A549 treated with AZD9567 at 1 μM for 4 hours (cell line): ENCODE measurements around the gene BDH2. TPM values are rescaled to one million over a fixed set of nuclear protein-coding genes. Genes with fewer than 3 reads are reported as not detected.

ENCODE experiments used
- total RNA-seq: library from RNA; stranded (reverse); fragments of 200-300 nt; extraction: Qiagen RNA extraction; gene quantifications from 5 replicates; pipeline ENCODE4 v1.2.3, GENCODE V29; 2022; ENCODE audit not compliant: insufficient read depth

Gene BDH2
- total RNA-seq, result 6.9 to 11.7 TPM (median 7.8 TPM) in 5 replicates

DNA sequence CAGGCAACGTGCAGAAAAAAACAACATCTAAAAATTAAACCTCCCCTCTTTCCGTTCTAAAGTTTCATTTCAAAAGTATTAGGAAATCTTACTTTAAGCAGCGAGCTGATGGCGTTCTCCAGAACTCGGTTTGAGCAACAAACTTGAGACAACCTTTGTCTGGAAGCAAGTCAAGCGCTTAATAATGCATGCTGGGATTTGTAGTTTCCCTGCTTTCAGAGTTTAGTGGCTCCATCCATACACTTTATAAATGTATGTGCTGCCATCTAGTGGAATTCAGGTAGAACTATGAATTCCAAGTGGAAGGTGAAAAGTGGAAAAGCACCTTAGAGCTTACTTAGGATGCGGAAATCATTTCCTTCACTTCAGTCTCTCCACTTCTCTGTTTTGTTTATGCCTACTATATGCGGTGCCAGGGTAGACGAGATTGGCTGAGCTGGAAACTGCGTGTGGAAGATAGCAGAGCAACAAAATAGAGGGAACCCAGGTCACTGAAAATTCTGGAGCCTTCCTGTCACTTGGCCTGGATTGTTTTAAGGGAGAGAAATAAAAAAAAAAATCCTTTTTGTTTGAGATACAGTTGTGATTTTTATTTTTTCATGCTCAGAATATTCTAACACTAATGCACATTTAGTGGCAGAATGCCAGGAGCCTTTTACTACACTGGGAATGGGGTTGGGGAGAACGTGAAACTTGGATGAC, at the start of gene BDH2:
BDH2 (minus strand) TSS at position 144 of the 702 bp plus-strand sequence. CDS start 3,580 bp downstream, outside the sequence.

DNA sequence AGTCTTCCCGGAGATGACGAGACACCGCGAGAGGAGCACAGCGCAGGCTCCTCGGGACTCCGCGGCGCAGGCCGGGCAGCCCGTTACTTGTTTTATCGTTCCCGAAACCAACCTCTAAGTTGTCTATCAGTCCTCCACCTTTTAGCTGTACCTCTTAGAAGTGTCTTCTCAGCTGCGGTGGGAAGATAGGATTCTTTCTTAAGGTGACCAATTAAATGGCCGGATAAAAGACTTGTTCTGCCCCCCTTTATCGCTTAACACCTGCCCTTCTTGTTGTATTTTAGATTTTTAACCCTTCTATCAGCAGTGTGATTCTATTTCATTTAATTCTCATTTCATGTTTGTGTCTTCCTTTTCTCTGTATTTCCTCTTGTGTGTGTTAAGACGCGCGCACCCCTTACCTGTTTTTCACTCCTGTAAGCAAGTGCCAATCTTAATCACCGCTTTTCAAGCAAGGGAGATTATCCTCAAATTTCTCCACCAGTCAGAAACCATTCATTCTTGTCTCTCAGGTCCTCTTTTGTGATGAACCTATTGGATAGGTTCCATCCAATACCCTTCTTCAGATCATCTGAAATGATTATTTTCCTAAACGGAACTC, 22.8 kb downstream of the BDH2 start, which contains the start of gene SLC9B2:
SLC9B2 (minus strand) TSS at position 15 of the 601 bp plus-strand sequence. CDS start 9,211 bp downstream, outside the sequence.

Other genes with a start within 250 kb of the BDH2 start
- 36.0 to 51.9 TPM (median 42.4 TPM) in 5 replicates for gene CISD2, start 230.8 kb downstream of the BDH2 start, total RNA-seq
- 0.15 to 0.18 TPM (median 0.16 TPM) in 3 of 5 replicates, not detected in the others for gene SLC9B1, start 80.1 kb downstream of the BDH2 start, total RNA-seq
- gene SLC9B2, start 23.1 kb downstream of the BDH2 start, total RNA-seq, result 6.2 to 10.0 TPM (median 7.0 TPM) in 5 replicates
- 5.7 to 8.4 TPM (median 6.8 TPM) in 5 replicates for gene CENPE, start 98.5 kb upstream of the BDH2 start, total RNA-seq